CD4-positive, alpha-beta T cell treated with Interleukin-4 for 4 hours (primary cell): ENCODE measurements around the gene ZNF70.

Experiments used
- DNase-seq: peaks from one replicate; pipeline ENCODE4 v3.0.0-alpha.2; 2020

The ZNF70 gene

DNA sequence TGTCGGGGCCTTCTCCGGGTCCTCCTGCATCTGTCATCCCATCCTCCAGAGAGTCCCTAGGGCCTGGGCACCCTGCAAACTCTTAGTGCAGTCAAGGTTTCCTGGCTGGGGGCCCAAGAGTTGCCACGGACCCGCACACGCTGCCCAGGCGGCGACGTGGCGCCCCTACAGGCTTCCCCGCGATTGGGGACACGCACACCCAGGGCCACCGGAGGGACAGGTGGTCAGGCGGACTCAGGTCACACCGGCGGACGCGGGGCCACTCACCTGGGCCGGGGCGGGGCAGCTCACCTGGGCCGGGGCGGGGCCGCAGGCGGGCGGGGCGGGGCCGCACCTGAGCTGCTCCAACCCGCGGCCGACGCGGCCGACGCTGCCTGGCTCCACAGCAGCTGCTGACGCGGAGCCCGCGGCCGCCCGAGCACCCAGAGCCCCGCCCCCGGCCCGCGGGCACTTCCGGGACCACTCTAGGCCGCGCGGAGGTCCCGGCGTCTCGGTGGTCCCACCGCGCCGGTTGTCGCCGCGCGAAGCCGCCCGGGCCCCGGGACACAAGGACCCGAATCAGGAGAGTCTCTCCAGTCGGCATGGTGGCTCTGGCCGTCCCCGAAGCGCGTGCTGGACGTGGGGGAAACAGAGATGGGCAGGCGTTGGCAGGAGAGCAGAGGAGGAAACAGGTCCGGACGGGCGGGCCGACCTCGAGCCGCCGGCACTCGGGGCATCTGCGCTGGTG, at the start of gene ZNF70:
TSS of gene ZNF70 (minus strand) at position 399 of the 727 bp plus-strand sequence. CDS start 5,972 bp downstream, outside the sequence.
- DNase-seq, result peak; percentile 79

DNA sequence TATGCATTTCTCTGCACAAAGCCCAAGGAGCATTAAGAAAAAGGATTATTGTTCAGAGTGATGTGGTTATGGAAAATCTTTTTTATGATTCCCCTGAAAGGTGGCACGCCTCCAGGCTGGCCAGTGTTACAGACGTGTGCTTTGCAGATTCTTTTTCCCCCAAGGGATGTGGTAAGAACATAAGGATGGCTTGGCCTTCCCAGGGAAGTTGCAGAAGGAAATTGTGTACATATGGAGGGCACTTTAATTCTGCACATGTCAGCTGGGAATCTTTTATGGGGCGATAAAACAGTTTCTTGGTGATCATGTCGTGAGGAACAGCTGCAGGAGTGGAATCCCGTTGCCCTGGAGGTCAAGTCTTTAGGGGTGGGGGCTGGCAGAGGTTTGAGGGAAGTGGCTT, 45.5 kb upstream of the ZNF70 start:
- no peak for DNase-seq

- no peak for DNase-seq
Observed at GRCh38 chr22:23793326-23793725, 42.4 kb upstream of the ZNF70 start.

- DNase-seq, result no peak
Observed at GRCh38 chr22:23791738-23792645, 41.1 kb upstream of the ZNF70 start.

GRCh38 chr22:23790819-23791737, 40.2 kb upstream of the ZNF70 start:
- DNase-seq, result no peak

GRCh38 chr22:23789638-23790037, 38.7 kb upstream of the ZNF70 start:
- DNase-seq, result no peak

DNA sequence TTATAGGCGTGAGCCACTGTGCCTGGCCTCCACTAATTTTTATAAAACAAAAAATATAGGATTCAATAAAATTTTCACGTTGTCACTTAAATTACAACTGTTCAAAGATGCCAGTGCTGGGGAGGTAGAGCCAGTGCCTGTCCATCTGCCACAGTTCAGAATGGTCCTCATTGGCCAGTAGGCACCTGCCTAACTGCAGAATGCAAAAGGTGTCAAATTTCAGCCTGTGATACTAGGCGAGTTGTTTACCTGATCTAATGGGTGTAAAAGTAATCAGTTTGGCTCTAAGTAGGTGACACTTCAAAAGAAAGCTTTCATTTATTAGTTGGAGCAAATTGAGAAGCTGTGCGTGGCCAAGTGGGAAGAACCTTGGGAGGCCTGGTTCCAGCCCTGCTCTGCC, 38.2 kb upstream of the ZNF70 start:
- DNase-seq, result no peak

- no peak for DNase-seq
Observed at GRCh38 chr22:23787910-23788309, 37.0 kb upstream of the ZNF70 start.

GRCh38 chr22:23787600-23787896, 36.6 kb upstream of the ZNF70 start:
- DNase-seq, result no peak

DNA sequence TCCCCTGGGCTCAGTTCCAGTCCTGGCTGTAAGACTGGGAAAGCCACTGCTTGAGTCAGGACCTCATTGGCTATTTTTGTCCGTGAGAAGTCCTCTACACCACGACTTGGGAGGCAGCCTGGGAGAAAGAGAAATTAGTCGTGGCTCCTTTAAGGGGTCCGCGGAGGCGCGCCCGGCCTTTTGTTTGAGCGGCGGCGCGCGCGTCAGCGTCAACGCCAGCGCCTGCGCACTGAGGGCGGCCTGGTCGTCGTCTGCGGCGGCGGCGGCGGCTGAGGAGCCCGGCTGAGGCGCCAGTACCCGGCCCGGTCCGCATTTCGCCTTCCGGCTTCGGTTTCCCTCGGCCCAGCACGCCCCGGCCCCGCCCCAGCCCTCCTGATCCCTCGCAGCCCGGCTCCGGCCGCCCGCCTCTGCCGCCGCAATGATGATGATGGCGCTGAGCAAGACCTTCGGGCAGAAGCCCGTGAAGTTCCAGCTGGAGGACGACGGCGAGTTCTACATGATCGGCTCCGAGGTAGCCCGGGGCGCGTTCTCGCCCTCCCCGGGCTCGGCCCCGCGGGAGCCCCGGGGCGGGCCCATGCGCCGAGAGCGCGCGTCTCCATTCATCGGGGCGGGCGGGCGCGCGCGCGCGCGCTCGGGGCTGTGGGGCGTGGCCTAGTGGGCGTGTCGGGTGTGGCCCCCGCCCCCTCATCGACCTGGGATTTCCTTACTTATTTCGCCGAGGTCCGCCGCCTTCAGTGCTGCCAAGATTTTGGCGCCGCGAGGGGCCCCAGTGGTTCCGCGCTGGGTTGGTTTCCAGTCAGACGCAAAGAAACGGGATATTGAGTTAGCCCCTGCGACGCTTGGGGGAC, 36.1 kb upstream of the ZNF70 start, which contains the start of gene SMARCB1:
TSS of gene SMARCB1 (plus strand) at position 215 of the 848 bp plus-strand sequence. CDS start at position 419, 204 bp downstream.
- DNase-seq, result peak; percentile 86

- DNase-seq, result no peak
Observed at GRCh38 chr22:23786261-23786710, 35.4 kb upstream of the ZNF70 start.

- no peak for DNase-seq
Observed at GRCh38 chr22:23784215-23784732, 33.4 kb upstream of the ZNF70 start.

- no peak for DNase-seq
Observed at GRCh38 chr22:23783265-23784150, 32.6 kb upstream of the ZNF70 start.

DNA sequence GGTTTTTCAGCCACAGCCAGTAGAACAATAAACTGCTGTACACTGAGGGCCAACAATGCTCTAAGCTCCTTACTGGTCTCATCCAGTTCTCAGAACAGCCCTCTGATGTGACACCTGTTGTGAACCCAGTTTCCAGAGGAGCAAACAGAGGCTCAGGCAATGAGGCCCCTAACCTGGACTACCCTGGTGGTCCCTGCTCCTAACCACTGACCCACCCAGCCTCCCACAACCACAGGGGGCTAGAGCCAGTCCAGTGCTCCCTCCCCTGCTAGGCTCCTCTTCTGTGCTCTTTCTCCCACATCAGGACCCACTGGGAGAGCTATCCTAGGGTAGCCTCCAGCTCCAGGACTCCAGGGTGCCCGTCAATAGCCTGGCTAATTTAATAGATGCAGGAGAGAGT, 31.8 kb upstream of the ZNF70 start:
- DNase-seq, result no peak

GRCh38 chr22:23782252-23782651, 31.3 kb upstream of the ZNF70 start:
- no peak for DNase-seq

GRCh38 chr22:23781511-23782183, 30.7 kb upstream of the ZNF70 start:
- no peak for DNase-seq

DNA sequence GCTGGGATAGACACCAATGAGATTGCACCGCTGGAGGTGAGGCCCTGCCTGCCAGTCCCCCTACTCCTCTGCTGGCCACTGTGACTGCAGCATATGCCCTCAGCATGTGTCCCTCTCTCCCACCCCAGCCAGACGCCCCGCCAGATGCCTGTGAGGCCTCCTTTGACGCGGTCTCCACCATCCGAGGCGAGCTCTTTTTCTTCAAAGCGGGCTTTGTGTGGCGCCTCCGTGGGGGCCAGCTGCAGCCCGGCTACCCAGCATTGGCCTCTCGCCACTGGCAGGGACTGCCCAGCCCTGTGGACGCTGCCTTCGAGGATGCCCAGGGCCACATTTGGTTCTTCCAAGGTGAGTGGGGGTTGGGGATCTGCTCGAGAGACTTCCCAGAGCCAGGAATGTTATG, 30.2 kb upstream of the ZNF70 start:
- no peak for DNase-seq

DNA sequence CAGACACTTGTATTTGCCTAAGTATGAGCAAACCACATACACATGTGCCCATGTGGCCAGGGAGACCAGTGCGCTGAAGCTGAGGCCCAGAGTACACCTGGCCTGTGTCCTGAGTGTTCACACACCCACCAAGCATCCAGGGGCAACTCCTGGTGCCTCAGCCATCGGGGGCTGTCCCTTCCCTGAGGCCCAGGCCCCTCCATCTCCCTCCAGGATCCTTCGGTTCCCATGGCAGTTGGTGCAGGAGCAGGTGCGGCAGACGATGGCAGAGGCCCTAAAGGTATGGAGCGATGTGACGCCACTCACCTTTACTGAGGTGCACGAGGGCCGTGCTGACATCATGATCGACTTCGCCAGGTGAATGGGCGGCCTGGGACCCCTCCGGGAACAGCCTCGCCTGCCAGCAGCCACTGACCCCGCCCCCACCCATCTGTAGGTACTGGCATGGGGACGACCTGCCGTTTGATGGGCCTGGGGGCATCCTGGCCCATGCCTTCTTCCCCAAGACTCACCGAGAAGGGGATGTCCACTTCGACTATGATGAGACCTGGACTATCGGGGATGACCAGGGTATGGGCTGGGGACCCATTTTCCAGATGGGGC, 29.3 kb upstream of the ZNF70 start:
- DNase-seq, result no peak

DNA sequence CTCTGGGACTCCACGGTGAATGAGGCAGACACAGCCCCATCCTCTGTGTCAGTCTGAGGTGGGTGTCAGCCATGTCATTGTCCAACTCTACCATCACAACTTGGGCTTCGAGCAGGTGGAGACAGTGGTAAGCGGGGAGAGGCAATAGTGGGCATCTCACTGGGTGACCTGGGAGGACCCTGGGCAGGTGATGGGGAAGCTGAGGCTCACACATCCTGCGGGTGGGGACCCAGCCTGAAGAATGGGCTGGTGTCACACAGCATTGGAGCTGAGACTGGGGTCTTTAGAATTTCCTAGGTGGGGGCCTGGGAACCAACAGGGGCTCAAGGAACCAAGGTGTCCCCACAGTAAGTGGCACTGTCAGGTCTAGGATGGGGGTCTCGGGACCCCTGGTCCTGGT, 28.8 kb upstream of the ZNF70 start:
- no peak for DNase-seq

DNA sequence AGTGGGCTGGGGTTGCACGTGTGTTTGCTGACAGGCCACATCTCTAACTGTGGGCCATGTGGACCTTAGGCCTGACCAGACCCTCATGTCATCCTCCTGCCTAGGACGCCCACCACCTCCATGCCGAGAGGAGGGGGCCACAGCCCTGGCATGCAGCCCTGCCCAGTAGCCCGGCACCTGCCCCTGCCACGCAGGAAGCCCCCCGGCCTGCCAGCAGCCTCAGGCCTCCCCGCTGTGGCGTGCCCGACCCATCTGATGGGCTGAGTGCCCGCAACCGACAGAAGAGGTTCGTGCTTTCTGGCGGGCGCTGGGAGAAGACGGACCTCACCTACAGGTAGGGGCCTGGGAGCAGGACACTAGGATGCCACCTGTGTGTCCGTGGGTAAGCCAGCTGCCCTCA, 28.2 kb upstream of the ZNF70 start:
- no peak for DNase-seq
